ENCODE results near the gene SIM1.
A peak's percentile ranks its signal among the peaks of the same experiment; 100 is the strongest.

SIM1 gene

GRCh38 chr6:100470422-100471120 lies 5.8 kb upstream of the SIM1 start:
- DNase-seq: no peak

DNA sequence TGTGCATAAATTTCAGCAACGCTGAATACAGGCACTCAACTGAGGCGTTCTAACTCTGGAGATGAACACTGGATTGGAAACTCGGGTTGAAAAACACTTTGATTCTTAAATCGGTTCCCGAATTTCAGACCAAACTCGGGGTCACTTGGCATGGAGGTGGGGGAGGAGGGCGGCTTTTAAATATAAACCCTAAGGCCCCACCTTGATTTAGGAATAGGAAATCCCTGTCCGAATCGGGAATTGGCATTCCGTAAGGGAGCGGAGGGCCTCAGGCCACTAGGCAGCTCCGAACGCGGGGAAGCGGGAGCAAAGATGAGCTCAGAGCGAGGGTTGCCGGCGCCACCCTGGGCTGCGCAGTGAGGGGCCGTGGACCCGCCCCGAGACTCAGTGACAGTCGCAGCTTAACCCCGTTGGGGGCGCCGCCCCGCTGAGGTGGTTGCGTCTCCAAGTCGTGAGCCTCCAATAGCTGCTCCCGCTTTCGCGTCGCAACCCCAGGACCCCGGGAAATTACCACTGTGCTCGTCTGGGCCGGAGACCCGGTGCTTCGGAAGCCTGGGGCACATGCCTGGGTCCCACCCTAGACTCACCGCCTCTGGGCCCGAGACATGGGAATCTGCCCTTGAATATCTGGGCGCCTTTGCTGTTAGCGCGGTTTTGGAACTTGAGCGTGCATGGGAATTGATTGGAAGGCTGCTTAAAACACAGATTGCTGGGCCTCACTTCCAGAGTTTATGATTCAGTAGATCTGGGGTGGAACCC lies 4.6 kb upstream of the SIM1 start:
- no peak for DNase-seq

GRCh38 chr6:100468016-100468622 lies 3.4 kb upstream of the SIM1 start:
- no peak for DNase-seq

DNA sequence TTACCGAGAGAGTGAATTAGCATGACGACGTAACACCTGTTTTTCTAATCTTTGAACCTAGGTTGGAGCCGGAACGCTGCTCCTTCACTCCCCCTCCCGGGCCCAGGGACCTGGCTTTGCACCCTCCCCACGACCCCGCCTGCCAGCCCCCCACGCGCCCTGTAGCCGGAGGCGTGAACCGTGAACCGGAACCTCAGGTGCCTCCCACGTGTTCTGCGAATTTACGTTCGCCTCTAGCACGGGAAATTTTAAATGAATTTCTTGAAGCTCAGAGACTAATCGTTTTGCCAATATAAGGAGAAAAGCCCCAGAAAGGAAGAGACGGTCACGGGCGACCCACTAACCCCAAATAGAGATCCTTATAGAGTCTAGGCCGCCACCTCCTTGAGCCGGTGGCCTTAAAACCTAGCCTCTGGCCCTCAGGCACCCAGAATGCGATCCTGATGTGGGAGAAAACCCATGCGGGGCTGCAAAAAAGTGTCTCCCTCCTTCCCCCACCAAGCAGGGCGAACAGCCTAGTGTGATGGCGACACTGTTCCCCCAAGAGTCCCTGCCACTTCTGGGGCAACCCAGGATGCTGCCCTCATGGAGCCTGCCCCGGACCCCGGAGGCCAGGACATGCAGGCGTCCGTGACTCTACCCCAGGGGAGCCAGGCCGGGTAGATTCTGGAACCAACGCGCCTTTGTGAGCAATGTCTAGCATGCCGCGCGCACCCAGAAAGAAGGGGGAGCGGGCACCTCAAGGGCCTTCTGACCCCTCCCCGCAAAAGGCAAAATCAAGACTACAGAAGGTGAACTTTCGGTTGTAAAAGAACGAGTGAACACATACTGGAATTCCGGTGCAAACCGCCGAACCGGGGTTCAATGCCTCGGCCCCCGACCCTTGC lies 2.7 kb upstream of the SIM1 start:
- no peak for DNase-seq

DNA sequence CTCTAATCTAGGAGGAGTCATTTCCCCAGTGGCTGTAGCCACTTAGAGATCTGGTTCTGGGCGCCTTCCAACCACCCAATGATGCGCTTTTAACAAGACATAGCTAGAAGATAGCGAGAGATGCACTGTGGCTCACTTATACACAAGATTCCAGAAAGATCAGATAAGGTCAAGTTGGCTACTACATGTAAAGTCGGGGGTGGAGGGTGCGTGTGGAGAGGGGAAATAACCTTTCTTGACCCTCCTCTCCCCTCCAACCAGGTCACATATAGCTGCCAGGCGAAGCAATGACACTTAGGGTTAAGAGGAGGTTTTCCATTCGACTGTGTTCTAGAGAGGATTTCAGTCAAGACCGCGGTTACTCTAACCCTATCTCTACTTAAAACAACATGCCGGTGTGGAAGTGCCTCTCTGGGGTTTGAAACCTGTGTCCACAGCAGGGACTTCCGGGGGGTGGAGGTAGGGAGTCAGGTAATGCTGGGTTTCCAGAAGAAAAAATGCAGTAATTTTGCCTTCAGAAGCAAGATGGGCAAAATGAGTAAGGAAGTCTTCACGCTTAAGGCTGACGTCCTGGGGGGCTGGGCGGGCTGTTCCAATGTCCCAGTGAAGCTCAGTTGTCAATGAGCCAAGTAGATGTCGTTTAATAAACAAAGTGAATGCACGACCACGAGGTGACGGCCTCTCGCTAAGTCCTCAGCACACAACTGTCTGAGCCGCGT lies 1.8 kb upstream of the SIM1 start:
- no peak for DNase-seq

DNA sequence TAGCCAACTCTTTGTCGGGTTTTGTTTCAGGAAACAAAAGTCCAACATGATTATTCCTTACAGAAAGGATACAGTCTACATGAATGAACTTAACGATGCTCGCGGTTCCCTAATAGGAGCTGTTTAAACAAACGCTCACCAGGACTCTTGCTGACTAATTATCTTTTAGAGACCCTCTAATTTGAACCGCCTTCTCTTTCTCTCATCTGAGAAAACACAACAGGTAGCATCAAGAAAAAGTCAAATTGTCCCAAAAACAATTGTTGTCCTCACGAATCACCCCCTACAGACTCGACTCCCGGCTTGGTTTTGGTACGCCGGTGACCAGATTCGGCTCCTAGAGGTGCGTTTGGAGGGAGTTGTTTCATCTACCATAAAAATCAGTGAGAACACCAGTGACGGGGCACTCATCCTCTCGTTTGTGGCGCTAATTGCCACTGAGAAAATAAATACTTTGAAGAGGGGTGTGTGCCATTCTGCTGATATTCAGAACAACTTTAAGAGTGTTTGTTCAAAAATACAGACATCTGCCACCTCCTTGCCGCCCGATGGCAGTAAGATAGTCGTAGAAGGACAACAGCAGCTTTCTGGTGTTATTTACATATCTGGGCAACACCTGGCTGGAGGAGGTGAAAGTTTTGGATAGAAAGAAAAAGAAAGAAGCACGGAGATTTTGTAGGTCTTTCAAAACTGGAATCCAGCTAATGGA lies 1.1 kb upstream of the SIM1 start:
- no peak for DNase-seq

DNA sequence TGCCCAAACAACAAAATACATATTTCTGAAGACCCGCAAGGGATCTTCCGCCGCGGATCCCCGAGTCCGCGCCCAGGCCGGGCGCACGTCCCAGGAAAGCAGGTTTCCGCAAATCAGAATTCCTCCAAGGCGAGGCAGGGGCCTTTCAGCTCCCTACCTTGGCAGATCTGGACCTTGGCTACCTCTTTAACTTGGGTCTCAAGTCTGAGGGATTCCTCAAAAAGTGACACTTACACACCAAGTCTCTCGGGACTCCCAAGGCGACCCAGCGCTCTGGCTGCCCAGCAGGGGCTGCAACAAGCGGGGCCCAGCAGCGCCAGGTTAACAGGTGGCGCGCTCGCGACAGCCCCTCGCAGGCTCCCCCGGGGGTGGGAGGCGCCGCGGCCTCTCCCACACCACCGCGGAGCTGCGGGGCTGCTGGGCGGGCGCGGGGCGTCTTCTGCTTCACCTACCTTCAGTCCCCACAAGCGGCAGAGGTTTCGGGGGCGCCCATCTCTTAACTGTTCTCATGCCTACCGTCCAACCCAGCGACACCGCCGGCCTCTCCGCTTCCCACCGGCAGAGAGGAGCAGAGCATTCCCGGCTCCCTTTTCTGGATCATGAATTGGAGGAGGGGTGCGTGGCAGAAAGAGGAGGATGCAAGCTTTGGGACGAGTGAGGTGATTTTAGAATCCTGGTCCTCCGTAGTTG lies 414 bp downstream of the SIM1 start:
- no peak for DNase-seq

- no peak for DNase-seq
Observed at GRCh38 chr6:100463630-100464161, 1.0 kb downstream of the SIM1 start.

GRCh38 chr6:100462706-100463629 lies 1.8 kb downstream of the SIM1 start:
- peak; percentile 6 for DNase-seq

GRCh38 chr6:100461917-100462705 lies 2.6 kb downstream of the SIM1 start:
- no peak for DNase-seq

DNA sequence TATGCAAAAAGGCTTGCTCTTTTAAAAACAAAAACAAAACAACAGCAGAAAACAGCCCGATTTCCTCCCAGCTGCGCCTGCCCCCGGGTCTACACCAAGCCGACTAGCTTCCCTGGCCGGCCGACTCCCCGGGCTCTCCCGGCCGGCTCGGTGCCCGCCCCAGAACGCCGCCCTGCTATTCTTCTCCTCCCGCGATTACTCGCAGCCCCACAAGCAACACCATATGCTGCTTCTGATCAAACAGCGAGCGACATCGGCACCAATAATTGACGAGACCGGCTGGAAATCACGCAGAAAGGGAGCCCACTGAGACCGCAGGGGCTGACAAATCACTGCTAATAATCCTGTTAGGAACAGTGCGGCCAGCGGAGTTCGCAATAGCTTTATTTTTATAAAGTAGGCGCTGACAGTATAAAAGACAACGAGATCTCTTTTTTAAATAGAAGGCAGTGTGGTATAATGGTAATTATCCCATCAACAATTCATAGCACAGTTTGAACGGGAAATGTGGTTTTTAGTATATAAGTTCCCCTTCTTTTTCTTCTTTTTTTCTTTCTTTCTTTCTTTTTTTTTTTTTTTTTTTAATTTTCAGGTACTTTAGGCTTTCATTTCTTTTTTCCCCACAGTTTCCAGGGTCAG lies 3.3 kb downstream of the SIM1 start:
- DNase-seq: peak; percentile 31

DNA sequence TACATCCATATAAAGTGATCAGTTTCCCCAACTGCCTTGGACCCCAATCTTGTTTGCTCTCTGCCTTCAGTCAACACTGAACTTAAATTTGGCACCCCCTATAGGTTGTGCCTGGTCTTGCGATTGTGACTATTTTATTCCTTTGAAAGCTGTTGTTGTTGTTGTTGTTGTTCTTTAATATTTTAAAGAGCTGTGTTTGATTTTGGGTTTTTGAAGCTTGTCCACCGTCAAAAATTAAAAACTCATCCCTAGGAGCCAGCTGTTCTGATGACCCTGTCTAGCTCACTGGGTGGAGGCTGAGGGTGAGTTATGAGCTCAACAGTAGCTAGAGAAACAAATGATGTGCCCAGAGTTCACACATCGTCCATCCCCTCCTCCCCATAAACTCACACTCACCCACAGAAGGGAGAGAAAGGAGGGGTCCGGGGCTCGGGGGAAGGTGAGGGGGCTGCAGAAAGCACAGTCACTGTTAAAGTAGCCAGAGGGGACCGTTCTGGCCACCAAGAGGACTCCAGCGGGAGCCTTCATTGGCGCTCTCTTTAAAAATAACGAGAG lies 4.0 kb downstream of the SIM1 start:
- DNase-seq: no peak

DNA sequence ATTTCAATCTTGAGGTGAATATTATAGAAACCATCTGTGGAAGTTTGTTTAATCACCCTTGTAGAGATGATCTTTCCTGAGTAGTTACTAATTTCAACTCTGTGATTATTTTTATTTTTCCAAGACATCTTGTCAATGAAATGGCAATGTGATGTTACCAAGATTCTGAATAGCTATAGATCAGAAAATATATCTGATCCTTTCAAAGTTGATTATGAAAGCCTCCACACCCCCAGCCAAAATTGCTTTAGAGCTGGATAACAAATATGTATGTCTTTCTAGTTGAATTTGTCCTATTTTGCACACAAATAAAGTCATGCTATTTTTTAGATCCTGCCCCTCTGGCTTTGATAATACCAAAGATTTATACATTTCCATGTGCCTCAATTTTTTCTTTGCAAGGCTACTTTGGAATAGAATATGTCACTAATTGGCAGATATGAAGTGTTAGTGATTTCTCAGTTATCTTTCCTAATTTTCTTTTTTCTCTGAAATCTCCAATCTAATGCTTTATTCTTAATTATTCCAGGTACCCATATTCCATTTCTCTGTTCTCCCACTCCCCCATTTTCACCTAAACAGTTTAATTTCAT lies 5.0 kb downstream of the SIM1 start:
- no peak for DNase-seq

DNA sequence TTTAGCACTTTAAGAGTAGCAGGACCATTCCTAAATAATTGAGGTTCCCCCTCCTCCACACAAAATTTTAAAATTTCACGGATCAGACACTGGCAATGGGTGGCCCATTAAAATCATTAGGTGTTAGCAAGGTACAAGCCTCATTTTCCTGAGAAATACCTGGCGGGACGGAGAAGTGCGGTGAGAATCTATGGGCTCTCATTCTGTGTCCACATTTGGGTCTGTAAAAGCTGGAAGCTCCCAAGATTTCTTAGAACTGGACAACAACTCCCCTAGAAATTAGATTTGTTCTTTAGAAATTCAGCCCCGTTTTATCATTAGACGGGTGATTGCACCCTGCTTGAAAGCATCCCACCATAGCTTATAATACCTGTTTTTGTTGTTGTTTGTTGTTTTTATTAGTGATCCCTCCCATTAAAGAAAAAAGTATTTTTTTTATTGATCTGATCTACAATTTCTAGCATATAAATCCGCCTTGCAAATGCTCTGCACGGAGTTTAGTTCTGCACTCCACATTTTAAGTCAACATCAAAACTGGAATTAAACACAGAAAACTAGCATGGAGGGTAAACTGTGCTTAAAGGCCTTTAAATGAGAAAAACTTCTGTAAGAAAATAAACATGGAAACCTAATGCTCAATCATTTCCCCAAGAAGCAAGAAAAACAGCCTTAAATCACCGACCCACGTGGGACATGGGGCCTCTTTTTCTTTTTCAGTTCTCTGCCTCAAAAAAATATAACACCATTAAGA lies 5.7 kb downstream of the SIM1 start:
- DNase-seq: no peak

GRCh38 chr6:100457311-100457990 lies 7.3 kb downstream of the SIM1 start:
- no peak for DNase-seq

- no peak for DNase-seq
Observed at GRCh38 chr6:100456908-100457235, 7.8 kb downstream of the SIM1 start.
